Glutamatergic neuron (in vitro differentiated cells): ENCODE measurements around the gene HIGD2A. TPM values are rescaled to one million over a fixed set of nuclear protein-coding genes. Genes with fewer than 3 reads are reported as not detected.

ENCODE experiments used
- DNase-seq: peaks from one replicate; pipeline ENCODE4 v3.0.0; 2022
- H3K27ac Mint-ChIP-seq: one replicate; pipeline ENCODE4 v1.8.0; 2020; ENCODE audit warnings: mild to moderate bottlenecking, mixed read lengths, inconsistent platforms; ENCODE audit not compliant: unreplicated experiment
- H3K27me3 Mint-ChIP-seq: one replicate; pipeline ENCODE4 v1.8.0; 2020; ENCODE audit warnings: mild to moderate bottlenecking, moderate library complexity, mixed read lengths, inconsistent platforms; ENCODE audit not compliant: unreplicated experiment
- H3K36me3 Mint-ChIP-seq: one replicate; pipeline ENCODE4 v1.8.0; 2020; ENCODE audit warnings: mild to moderate bottlenecking, mixed read lengths, inconsistent platforms; ENCODE audit not compliant: unreplicated experiment
- H3K4me1 Mint-ChIP-seq: one replicate; pipeline ENCODE4 v1.8.0; 2020; ENCODE audit warnings: mild to moderate bottlenecking, low read depth, mixed read lengths, inconsistent platforms; ENCODE audit not compliant: unreplicated experiment
- H3K4me3 Mint-ChIP-seq: one replicate; pipeline ENCODE4 v1.8.0; 2020; ENCODE audit warnings: mild to moderate bottlenecking, mixed read lengths, inconsistent platforms; ENCODE audit not compliant: unreplicated experiment
- H3K9me3 Mint-ChIP-seq: one replicate; pipeline ENCODE4 v1.8.0; 2020; ENCODE audit warnings: mild to moderate bottlenecking, moderate library complexity, mixed read lengths, inconsistent platforms; ENCODE audit not compliant: unreplicated experiment
- microRNA-seq: library from miRNA; unstranded; fragments of <30 nt; microRNA quantifications from one replicate; pipeline ENCODE4, GENCODE V29; 2020; ENCODE audit not compliant: unreplicated experiment
- total RNA-seq: library from RNA; stranded (reverse); fragmentation: NEBNext Ultra II Directional; extraction: Animal tissue kit (Norgen Biotek cat#: 25700); gene quantifications from one replicate; pipeline ENCODE4 v1.2.1, GENCODE V29; 2021; ENCODE audit not compliant: unreplicated experiment
- TF ChIP-seq, protein P1 (sequence below): fragments of 200-600 bp; sonication (generic); IDR thresholded peaks from one replicate; pipeline ENCODE4 v1.5.0; 2021; ENCODE audit not compliant: partially characterized antibody, unreplicated experiment

HIGD2A gene
- total RNA-seq, 1 donor from 2014 or later = 103 TPM

DNA sequence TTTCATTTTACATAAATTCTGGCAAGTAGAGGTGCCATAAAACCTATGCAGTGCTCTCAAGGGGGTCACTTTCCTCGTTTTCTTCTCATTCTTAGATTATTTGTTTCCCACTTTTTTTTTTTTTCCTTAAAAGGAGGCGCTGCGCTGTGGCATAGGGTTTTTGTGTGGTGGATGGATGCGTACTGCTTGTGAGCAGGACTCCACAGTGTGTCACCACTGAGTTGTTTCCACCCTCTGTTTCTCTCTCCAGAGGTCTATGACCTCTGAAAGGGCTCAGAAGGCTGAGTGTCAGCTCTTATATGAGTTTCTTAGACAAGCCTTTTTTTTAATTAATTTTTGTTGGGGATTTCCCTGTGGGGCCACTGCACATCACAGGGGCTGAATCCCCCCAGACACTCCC, 41.4 kb downstream of the HIGD2A start:
- peaks cover 5% of the 10 kb centered on the region for H3K27me3 Mint-ChIP-seq
- no peak overlapping the region for H3K27ac Mint-ChIP-seq
- no peak overlapping the region for H3K4me3 Mint-ChIP-seq
- H3K9me3 Mint-ChIP-seq = peaks cover 10% of the 10 kb centered on the region
- no peak for DNase-seq
- H3K4me1 Mint-ChIP-seq = no peaks in the 10 kb centered on the region
- TF ChIP-seq, protein P1, sequence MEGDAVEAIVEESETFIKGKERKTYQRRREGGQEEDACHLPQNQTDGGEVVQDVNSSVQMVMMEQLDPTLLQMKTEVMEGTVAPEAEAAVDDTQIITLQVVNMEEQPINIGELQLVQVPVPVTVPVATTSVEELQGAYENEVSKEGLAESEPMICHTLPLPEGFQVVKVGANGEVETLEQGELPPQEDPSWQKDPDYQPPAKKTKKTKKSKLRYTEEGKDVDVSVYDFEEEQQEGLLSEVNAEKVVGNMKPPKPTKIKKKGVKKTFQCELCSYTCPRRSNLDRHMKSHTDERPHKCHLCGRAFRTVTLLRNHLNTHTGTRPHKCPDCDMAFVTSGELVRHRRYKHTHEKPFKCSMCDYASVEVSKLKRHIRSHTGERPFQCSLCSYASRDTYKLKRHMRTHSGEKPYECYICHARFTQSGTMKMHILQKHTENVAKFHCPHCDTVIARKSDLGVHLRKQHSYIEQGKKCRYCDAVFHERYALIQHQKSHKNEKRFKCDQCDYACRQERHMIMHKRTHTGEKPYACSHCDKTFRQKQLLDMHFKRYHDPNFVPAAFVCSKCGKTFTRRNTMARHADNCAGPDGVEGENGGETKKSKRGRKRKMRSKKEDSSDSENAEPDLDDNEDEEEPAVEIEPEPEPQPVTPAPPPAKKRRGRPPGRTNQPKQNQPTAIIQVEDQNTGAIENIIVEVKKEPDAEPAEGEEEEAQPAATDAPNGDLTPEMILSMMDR = no peak
- H3K36me3 Mint-ChIP-seq = peaks cover 7% of the 10 kb centered on the region

DNA sequence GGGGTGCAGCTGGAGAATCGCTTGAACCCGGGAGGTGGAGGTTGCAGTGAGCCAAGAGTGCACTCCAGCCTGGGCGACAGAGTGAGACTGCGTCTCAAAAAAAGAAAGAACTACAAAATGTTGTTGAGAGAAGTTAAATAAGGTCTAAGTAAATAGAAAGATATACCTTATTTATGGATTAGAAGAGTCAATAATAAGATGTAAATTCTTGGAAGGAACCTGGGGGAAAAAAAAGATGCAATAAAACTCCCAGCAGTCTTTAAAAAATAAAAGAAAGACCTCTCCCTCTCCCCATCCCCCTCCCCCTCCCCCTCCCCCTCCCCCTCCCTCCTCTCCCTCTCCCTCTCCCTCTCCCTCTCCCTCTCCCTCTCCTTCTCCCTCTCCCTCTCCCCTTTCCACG, 44.2 kb downstream of the HIGD2A start:
- Mint-ChIP-seq H3K9me3 (peaks cover 8% of the 10 kb centered on the region), H3K4me3 (no peak overlapping the region), H3K36me3 (peaks cover 7% of the 10 kb centered on the region), H3K27ac (no peak overlapping the region), H3K27me3 (peaks cover 4% of the 10 kb centered on the region), H3K4me1 (no peaks in the 10 kb centered on the region)
- no peak for DNase-seq
- TF ChIP-seq, protein P1 = no peak

DNA sequence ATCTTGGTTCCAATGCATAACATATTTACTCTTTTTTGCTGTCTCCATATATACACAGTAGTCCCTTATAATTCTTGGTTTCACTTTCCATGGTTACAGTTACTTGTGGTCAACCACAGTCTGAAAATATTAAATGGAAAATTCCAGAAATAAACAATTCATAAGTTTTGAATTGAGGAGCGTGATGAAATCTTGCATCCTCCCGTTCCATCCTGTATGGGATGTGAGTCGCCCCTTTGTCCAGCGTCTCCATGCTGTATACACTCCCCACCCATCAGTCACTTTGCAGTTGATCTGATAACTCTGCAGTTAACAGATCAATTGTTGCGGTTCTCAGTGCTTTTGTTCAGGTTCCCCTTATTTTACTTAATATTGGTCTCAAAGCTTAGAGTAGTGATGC, 48.1 kb downstream of the HIGD2A start:
- H3K9me3 Mint-ChIP-seq = peaks cover 6% of the 10 kb centered on the region
- DNase-seq = no peak
- H3K36me3 Mint-ChIP-seq = peaks cover 7% of the 10 kb centered on the region
- H3K4me1 Mint-ChIP-seq = peaks cover 2% of the 10 kb centered on the region
- no peak overlapping the region for H3K4me3 Mint-ChIP-seq
- H3K27me3 Mint-ChIP-seq = peaks cover 4% of the 10 kb centered on the region
- TF ChIP-seq, protein P1 = no peak
- no peak overlapping the region for H3K27ac Mint-ChIP-seq

DNA sequence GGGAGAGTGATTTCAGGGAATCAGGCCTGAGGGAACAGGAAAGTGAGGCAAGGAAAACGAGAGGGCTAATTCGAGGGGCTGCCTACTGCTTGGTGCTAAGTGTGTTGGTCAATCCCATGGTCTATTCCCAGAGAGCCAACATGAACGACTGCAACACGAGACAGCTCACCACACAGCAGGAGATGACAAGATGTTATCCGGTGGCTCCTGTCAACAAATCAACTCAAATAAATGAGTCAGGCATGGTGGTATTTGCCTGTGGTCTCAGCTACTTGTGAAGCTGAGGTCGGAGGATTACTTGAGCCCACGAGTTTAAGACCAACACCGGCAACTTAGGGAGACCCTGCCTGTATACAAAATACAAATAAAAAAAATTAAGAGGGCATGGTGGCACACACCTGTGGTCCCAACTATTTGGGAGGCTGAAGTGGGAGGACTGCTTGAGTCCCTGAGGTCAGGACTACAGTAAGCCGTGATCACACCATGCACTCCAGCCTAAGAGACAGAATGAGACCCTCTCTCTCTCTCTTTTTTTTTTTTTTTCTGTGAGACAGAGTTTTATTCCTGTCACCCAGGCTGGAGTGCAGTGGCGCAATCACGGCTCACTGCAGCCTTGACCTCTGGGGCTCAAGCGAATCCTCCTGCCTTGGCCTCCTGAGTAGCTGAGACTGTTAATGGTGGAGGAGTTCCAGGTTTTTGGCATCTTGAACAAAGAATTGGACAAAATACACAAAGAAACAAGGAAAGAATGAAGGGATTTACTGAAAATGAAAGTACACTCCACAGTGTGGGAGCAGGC, 50.6 kb downstream of the HIGD2A start:
- no peak overlapping the region for H3K27ac Mint-ChIP-seq
- no peaks in the 10 kb centered on the region for H3K36me3 Mint-ChIP-seq
- peaks cover 1% of the 10 kb centered on the region for H3K27me3 Mint-ChIP-seq
- peaks cover 6% of the 10 kb centered on the region for H3K9me3 Mint-ChIP-seq
- no peak overlapping the region for H3K4me3 Mint-ChIP-seq
- TF ChIP-seq, protein P1 = no peak
- no peak for DNase-seq
- H3K4me1 Mint-ChIP-seq = peaks cover 10% of the 10 kb centered on the region

Small RNA genes lying within 50 kb of the gene (microRNA-seq; reads per million reads assigned to microRNA genes)
- gene MIR1271 = 4.3 reads per million, percentile 29 among the genes with 10 or more reads in this experiment

Other genes with a start within 250 kb of the HIGD2A start
- gene SIMC1, start 150.3 kb upstream of the HIGD2A start, total RNA-seq = 35.2 TPM
- gene KIAA1191, start 27.0 kb upstream of the HIGD2A start, total RNA-seq = 203 TPM
- gene ARL10, start 23.3 kb upstream of the HIGD2A start, total RNA-seq = 34.7 TPM
- 18.6 TPM for gene NOP16, start 153 bp upstream of the HIGD2A start, total RNA-seq
- 83.8 TPM for gene CLTB, start 27.8 kb downstream of the HIGD2A start, total RNA-seq
- 52.9 TPM for gene FAF2, start 59.6 kb downstream of the HIGD2A start, total RNA-seq
- gene RNF44, start 148.7 kb downstream of the HIGD2A start, total RNA-seq = 322 TPM
- gene CDHR2, start 160.6 kb downstream of the HIGD2A start, total RNA-seq = 0.29 TPM
- gene GPRIN1, start 221.4 kb downstream of the HIGD2A start, total RNA-seq = 72.3 TPM
- 3.7 TPM for gene SNCB, start 241.8 kb downstream of the HIGD2A start, total RNA-seq
- gene EIF4E1B, start 241.9 kb downstream of the HIGD2A start, total RNA-seq = not detected